Endometrium (tissue), 2 donors: ENCODE results near the gene SLC44A5.
"Not testable (repeated sequence)": the region's sequence is repeated elsewhere in the genome, so short reads cannot be mapped to it uniquely, and the experiment has no call there.

ENCODE experiments used
- FAIRE-seq: peaks from 2 replicates; lab custom pipeline; 2012; peaks lifted over from hg19 to GRCh38; lab: Jason Lieb, UNC
- donor health status: control.
- donor health status: control.

Gene SLC44A5

DNA sequence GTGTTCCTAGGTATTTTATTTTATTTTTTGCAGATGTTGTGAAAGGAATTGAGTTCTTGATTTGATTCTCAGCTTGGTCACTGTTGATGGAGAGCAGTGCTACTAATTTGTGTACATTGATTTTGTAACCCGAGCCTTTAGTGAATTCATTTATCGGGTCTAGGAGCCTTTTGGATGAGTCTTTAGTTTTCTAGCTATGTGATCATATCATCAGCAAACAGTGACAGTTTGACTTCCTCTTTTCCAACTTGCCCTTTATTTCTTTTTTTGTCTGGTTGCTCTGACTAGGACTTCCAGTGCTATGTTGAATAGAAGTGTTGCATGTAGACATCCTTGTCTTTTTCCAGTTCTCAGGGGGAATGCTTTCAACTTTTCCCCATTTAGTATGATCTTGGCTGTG is 337.8 kb downstream of the SLC44A5 start:
- FAIRE-seq: no peak

DNA sequence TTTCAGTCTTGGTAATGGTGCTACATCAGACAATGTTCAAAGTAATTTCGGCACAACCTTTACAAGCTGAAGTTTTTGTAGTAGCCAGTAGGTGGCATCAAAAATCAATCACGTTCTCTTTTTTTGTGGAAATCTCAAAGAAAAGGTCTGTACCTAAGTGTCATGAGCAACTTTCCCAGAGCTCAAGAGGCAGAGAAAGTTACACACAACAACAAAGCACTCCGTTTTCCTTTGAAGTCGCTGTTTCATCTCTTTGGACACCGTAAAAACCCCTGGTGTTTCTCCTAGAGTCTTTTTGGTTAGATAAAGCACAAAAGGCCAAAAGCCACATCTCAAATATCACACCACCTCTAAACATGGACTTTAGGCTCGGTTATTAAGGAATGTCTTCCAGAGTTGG is 345.1 kb downstream of the SLC44A5 start:
- no peak for FAIRE-seq

DNA sequence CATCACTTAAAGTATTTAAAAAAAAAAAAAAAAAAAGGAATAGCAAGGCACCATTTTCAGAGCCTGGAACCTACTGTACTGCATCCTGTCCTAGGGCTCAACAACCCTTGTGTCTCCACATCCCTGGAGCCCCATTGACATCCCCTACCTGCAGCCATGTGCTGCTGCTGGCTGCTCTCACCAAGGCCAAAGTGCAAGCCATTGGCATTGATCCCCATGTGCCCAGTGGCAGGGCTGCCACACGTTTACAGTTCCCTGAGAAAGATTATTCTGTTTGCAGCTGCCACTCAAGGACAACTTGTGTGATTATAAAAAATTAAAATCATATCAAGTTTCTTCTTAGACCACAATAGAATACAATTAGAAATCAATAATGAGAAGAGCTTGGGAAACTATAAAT is 346.8 kb downstream of the SLC44A5 start:
- no peak for FAIRE-seq

DNA sequence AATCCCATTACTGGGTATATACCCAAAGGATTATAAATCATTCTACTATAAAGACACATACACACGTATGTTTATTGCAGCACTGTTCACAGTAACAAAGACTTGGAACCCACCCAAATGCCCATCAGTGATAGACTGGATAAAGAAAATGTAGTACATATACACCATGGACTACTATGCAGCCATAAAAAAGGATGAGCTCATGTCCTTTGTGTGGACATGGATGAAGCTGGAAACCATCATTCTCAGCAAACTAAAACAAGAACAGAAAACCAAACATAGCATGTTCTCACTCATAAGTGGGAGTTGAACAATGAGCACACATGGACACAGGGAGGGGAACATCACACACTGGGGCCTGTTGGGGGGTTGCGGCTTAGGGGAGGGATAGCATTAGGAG is 347.3 kb downstream of the SLC44A5 start:
- FAIRE-seq: not testable (repeated sequence)

DNA sequence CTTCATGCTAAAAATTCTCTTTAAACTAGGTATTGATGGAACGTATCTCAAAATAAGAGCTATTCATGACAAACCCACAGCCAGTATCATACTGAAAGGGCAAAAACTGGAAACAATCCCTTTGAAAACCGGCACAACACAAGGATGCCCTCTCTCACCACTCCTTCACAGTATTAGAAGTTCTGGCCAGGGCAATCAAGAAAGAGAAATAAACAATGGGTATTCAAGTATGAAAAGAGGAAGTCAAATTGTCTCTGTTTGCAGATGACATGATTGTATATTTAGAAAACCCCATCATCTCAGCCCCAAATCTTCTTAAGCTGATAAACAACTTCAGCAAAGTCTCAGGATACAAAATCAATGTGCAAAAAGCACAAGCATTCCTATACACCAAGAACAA is 349.0 kb downstream of the SLC44A5 start:
- FAIRE-seq: not testable (repeated sequence)

DNA sequence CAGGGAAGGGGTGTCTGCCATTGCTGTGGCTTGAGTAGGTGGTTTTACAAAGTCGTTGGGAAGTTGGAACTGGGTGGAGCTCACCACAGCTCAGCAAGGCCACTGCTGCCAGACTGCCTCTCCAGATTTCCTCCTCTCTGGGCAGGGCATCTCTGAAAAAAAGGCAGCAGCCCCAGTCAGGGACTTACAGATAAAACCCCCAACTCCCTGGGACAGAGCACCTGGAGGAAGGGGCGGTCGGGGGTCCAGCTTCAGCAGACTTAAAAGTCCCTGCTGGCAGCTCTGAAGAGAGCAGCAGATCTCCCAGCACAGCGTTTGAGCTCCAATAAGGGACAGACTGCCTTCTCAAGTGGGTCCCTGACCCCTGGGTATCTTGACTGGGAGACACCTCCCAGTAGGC is 352.6 kb downstream of the SLC44A5 start:
- FAIRE-seq: no peak

DNA sequence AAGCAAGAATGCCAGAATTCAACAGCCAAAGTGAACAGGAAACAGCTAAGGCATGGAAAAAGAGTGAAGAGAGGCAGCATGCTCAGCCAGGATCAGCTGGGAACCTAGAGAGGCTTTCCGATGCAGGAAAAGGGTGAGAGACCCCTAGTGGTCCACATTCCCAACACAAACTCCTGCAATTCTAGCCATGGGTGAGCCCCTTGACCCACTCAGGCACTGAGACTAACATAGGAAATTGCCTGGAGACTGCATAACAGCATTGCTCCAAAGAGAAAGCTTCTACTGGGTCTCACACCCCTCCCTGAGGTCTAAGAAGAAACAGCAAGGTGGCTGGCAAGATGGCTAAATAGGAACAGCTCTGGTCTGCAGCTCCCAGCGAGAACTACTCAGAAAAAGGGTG is 353.5 kb downstream of the SLC44A5 start:
- no peak for FAIRE-seq

DNA sequence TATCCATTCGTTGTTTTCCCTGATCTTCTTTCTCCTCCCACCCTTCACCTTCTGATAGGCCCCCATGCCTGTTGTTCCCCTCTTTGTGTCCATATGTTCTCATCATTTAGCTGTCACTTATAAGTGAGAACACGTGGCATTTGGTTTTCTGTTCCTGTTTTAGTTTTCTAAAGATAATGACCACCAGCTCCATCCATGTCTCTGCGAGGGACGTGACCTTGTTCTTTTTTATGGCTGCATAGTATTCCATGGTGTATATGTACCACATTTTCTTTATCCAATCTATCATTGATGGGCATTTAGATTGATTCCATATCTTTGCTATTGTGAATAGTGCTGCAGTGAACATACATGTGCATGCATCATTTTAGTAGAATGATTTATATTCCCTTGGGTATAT is 360.8 kb downstream of the SLC44A5 start:
- not testable (repeated sequence) for FAIRE-seq

DNA sequence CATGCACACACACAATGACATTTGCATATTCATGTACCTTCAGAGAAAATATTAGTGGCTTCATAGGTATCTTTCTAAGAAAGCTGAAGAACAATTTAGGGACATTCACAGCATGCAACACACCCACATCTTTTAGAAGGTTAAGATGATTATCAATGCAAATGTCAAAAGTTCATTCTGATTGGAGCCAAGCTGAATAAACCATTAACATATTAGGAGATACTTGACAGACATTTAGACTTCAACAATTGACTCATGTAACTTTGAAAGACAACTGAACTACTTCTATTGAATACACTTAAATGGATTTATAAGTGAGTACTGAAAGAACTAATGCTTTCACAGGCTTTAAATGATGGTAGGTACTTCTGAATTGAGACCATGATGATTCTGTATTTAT is 365.7 kb downstream of the SLC44A5 start:
- FAIRE-seq: no peak

DNA sequence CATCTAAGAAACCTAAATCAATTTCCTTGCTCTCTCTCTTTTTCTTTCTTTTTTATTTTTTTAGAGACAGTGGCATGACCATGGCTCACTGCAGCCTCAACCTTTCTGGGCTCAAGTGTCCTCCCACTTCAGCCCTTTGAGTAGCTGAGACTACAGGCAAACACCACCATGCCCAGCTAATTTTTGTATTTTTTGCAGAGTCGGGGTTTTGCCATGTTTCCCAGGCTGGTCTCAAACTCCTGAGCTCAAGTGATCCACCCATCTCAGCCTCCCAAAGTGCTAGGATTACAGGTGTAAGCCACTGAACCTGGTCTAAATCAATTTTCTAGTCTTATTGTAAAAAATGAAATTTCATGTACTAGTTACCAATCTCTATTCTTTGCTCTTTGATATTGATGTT is 367.8 kb downstream of the SLC44A5 start:
- FAIRE-seq: no peak

DNA sequence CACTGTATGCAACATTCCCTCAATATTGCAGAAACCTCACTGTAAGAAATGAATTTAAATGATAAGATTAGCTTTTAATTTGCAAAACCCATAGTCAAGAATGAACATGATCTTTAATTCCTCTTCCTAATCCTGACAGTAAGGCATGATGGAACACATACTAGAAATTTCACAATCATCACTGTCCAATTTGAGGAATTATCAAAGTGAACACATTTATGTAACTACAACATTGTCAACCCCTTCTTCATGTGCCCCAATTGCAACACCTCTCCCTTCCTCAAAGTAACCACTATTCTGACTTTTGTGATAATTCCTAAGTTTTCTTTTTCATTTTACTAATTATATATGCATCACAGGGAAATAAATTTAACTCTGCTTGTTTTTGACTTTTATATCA is 373.6 kb downstream of the SLC44A5 start:
- no peak for FAIRE-seq

DNA sequence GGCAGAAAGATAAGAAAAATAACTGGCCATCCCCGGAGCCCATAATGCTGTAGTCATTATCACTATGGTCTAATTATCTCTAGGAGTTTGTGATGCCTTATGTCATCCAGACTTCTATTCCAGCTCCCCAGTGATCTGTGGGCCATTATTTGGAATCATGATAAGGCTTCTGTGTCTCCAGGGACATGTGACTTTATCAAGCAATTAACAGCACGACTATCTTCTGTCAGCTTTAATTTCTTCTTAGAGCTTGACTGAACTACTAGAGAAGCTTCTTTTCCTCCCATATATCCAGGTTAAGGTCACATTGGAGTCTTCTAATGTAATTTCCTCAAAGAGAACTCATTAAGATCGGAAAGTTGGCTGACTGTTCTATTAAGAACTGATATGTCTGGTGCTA is 376.4 kb downstream of the SLC44A5 start:
- no peak for FAIRE-seq

DNA sequence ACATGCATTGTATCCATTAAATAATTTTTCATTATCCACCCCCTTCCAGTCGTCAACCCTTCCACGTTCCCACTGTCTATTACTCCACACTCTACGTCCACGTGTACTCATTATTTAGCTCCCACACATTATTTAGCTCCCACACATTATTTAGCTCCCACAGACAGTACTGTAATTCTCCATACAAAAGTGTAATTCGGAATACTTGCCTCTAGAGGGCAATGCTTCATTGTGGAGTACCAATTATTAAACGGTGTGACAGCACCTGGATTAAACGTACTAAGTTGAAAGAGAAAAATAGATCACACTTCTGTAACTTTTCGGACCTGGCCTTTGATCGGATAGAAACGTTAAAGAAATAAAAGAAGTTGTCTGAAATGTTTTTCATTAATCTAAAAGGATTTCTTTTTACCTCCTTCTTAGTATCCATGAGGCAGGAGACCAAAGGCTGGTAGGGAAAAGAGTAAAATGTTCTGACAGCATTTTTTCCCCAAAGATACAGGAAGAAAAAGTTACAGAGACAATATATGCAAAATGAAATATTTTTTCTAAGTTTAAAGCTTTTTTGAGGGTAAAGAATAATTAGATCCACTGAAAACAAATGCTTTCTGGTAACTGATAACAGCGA is 377.5 kb downstream of the SLC44A5 start:
- no peak for FAIRE-seq

DNA sequence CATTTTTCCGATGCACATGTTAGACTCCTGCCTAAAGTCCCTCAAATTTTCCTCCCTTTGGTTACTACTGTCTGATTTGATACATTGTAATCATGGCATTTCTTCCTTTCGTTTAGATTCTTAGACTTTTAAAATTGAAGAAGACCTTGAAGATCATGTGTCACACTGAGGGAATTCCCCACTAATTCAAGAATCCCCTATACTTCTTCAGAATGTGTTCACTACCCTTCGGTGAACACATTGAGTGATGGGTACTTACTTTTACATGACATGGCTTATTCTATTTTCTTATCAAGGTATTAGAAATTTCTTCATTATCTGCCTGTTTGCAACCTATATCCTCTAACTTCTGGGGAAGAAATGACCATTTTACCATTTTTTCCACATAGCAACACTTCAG is 390.8 kb downstream of the SLC44A5 start:
- FAIRE-seq: no peak

DNA sequence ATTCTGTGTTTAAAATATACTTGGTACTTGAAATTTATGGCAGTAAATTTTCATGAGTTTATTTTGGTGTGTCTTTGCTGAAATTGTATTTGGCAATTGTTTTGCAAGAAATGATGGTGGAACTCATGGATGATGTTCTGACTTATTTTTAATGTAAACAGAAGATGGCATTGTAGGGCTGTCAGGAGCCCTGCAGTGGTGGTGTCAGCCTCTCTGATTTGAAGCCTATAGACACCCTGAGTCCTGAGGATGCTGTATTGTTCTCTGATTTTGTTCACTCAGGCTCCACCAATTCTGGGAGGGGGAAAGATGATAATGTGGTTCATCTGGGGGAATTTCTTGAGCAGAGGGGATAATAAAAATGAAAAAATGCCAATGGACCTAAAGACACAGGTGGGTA is 396.9 kb downstream of the SLC44A5 start:
- no peak for FAIRE-seq

DNA sequence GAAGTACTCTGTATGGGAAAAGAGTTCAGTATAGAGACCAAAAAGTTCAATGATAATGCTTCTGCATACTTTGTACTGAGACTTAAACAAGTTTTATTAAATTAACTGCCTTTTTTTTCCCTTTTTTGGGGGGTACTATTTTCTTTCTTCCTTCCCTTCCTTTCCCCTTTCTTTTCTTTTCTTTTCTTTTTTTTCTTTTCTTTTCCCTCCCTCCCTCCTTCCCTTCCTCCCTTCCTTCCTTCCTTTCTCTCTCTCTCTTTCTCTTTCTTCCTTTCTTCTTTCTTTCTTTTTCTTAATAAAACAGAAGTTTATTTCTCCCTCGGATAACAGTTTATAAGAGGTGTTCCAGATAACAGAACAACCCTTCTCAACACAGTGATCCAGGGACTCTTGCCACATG is 399.3 kb downstream of the SLC44A5 start:
- no peak for FAIRE-seq

DNA sequence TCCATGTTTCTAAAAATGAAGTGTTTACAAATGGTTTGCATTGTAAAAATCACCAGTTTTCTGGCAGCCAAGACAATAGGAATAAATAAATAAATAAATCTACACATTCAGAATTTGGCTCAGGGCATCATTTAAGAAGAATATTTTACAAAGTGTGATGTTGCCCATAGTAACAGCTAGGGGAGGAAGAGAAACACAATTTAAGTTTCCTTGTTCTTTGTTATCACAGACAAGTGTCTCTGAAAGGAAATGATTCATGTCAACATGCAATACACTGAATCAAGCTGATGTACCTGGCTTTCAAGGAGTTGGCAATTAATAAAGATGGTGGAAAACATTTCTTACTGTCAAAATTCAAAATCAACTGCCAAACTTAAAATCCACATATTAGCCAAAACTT is 402.1 kb downstream of the SLC44A5 start:
- FAIRE-seq: no peak

DNA sequence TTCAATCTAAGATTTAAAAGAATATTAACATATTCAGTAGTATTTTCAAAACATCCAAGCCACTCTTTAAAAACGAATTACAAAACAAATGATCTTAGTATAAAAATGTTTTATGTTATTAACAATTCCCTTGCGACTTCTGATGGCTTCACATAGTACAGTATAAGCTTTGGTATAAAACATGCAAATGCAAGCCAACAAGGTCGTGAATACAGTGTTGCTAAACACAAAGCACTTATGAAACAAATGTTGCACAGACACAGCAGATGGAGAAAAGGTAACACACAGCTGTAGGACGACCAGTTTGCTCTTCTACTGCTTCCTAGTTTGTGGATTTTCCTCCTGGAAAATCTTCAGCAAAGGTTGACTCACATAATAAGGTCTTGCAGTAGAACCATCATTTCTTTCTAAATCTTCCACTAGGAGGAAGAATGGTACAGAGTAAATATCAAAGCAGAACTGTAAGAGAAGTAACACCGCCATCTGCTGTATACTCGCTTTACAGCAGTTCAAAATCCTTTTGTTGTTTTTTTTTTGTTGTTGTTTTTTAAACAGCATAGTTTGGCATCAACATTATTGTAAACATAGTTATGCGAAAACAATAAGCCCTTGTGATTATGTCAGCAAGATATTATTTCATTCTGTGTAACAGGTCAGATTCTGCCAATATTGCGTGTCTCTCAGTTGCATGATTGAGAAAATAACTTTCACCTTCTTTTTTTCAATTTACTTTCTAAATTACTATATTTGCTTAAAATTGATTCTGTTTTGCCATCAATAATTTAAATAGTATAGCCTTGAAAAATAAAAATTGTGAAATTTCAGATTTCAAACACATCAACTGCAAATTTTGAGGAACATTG is 407.3 kb downstream of the SLC44A5 start:
- FAIRE-seq: peak; percentile 95

DNA sequence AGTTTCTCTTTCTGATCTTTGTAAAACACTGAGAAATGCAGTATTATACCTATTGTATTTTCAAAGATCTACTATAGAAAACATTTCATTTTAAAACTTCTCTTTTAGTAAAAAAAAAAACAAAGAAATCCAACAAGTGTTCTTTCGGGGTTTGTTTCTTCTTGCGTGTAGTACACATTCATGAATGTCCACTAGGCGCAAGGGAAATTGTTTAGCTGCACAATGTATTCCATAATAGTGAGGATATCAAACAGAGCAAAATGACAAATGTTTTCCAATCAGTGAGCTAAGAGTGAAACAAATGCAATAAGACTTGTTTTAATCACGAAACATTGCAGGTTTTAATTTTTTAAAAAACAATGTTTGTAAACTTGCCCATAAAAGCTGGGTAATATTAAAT is 408.2 kb downstream of the SLC44A5 start:
- FAIRE-seq: no peak

DNA sequence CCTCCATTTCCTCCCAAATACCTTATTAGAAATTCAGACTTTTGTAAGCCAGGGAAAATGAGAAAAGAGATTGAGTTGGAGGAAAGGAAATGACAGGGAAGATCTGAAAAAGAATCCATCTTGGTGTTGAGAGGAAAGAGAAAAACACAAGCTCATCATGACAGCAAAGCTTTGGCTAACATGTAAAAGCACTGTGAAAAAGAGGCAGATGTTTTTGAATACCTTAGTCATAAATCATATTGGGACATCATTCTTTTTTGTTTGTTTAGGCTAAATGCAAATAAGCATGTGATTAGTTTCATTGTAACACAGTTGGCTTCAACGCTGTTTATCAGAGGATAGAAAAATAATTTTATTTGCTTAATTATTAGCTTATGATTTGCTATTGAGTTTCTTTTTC is 412.2 kb downstream of the SLC44A5 start:
- no peak for FAIRE-seq

DNA sequence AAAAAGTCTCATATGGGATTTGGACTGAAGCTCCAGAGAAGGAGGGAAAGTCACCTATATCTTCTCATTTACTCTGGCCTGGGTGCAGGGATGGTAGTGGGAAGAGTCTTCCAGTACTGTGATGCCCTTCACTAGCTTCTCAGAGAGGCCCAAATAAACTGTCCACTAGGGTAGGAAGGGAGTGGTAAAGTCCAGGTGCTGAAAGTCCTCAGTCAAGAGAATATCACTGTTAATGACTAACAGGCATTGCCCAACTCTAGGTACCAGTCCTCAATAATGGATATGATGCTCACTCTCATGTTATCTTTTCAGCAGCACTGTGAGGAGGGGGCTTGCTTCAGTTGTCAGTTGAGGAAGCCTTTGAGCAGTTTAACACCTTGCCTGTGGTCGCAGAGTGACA is 412.8 kb downstream of the SLC44A5 start:
- no peak for FAIRE-seq

DNA sequence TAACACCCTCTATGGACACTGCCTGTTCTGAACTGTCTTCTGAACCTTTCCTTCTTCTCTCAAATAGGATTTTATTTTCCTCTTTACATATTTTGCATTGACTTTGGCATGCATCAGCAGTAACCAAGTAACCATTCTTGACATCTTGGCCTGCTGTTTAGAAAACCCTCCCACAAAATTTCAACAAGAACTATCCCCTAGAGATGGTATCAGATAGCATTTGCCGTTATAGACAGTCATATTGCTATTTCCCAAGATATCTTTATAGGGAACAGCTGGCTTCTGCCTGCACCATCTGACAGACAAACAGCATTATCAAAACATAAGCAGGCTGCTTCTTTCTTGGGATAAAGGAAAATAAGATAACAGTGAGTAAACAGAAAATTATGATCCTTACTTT is 422.0 kb downstream of the SLC44A5 start:
- no peak for FAIRE-seq

DNA sequence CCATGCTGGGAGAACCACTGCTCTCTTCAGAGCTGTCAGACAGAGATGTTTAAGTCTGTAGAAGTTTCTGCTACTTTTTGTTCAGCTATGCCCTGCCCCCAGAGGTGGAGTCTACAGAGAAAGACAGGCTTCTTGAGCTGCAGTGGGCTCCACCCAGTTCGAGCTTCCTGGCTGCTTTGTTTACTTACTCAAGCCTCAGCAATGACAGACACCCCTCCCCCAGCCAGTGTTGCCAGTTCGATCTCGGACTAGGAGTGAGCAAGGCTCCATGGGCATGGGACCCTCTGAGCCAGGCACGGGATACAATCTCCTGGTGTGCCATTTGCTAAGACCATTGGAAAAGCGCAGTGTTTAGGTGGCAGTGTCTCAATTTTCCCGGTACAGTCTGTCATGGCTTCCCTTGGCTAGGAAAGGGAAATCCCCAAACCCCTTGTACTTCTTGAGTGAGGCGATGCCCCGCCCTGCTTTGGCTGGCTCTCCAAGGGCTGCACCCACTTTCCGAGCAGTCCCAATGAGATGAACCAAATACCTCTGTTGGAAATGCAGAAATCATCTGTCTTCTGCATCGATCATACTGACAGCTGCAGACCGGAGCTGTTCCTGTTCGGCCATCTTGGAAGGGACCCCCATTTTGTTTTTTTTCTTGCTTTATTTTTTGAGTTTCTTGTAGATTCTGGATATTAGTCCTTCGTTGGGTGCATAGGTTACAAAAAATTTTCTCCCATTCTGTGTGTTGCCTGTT is 429.5 kb downstream of the SLC44A5 start:
- not testable (repeated sequence) for FAIRE-seq
